ENCODE data around the gene ALG8. TPM values are rescaled to one million over a fixed set of nuclear protein-coding genes. Genes with fewer than 3 reads are reported as not detected.

The ALG8 gene
- total RNA-seq, 4 donors from 2014 or later, result 14.8 to 21.6 (median 15.8) TPM

- WGBS, 2 donors (ENCODE audit: low coverage in 1 of 2), result 88 to 100% methylated on average over 1 of the region's 1 CpG
- Histone ChIP-seq H3K27me3 (no peaks in the 10 kb centered on the region), H3K4me1 (peaks cover 0 to 45% (median 9%) of the 10 kb centered on the region in 3 donors), H3K4me3 (no peak overlapping the region), H3K9me3 (no peaks in the 10 kb centered on the region), H3K27ac (no peak overlapping the region), H3K36me3 (no peaks in the 10 kb centered on the region)
- TF ChIP-seq POLR2A (IDR thresholded peaks at IDR 0.05) (no peak), CTCF (IDR thresholded peaks at IDR 0.05) (no peak), EP300 (IDR thresholded peaks at IDR 0.05) (no peak), POLR2AphosphoS5 (IDR thresholded peaks at IDR 0.05) (no peak)
- no peak for ATAC-seq
These were observed 21.1 kb upstream of the ALG8 start for GRCh38 chr11:78160557-78160956.

GRCh38 chr11:78158987-78159652 lies 19.7 kb upstream of the ALG8 start:
- Histone ChIP-seq H3K36me3 (no peaks in the 10 kb centered on the region), H3K27me3 (no peaks in the 10 kb centered on the region), H3K9me3 (no peaks in the 10 kb centered on the region), H3K4me1 (peaks cover 0 to 42% (median 9%) of the 10 kb centered on the region in 3 donors), H3K27ac (peak overlapping the region in 3 of 4 donors; percentile 24 to 55 (median 47)), H3K4me3 (no peak overlapping the region)
- ATAC-seq, result peak; percentile 47
- TF ChIP-seq CTCF (IDR thresholded peaks at IDR 0.05), result no peak
- TF ChIP-seq EP300 (IDR thresholded peaks at IDR 0.05), result no peak
- TF ChIP-seq POLR2AphosphoS5 (IDR thresholded peaks at IDR 0.05), result no peak
- no peak for TF ChIP-seq POLR2A (IDR thresholded peaks at IDR 0.05)
- 16 to 38% methylated on average over 3 of the region's 6 CpGs for WGBS, 2 donors (ENCODE audit: low coverage in 1 of 2)

- Histone ChIP-seq H3K9me3 (no peaks in the 10 kb centered on the region), H3K4me1 (peaks cover 0 to 18% (median 0%) of the 10 kb centered on the region in 3 donors), H3K4me3 (no peak overlapping the region), H3K36me3 (no peaks in the 10 kb centered on the region), H3K27me3 (no peaks in the 10 kb centered on the region), H3K27ac (no peak overlapping the region)
- 63 to 74% methylated on average over 3 to 4 of the region's 6 CpGs for WGBS, 2 donors (ENCODE audit: low coverage in 1 of 2)
- ATAC-seq, result no peak
- no peak for TF ChIP-seq POLR2A (IDR thresholded peaks at IDR 0.05)
- TF ChIP-seq EP300 (IDR thresholded peaks at IDR 0.05), result no peak
- no peak for TF ChIP-seq POLR2AphosphoS5 (IDR thresholded peaks at IDR 0.05)
- no peak for TF ChIP-seq CTCF (IDR thresholded peaks at IDR 0.05)
These were observed 16.9 kb upstream of the ALG8 start for GRCh38 chr11:78156127-78156844.

- H3K27ac ChIP-seq, result no peak overlapping the region
- ATAC-seq, result no peak
- TF ChIP-seq CTCF (IDR thresholded peaks at IDR 0.05) (no peak), POLR2AphosphoS5 (IDR thresholded peaks at IDR 0.05) (no peak), POLR2A (IDR thresholded peaks at IDR 0.05) (no peak)
- no peaks in the 10 kb centered on the region for H3K36me3 ChIP-seq
- H3K27me3 ChIP-seq, result no peaks in the 10 kb centered on the region
- H3K4me1 ChIP-seq, result no peaks in the 10 kb centered on the region
- no peaks in the 10 kb centered on the region for H3K9me3 ChIP-seq
- no peak overlapping the region for H3K4me3 ChIP-seq
These were observed 12.4 kb upstream of the ALG8 start for GRCh38 chr11:78151804-78152203.

GRCh38 chr11:78150754-78151153 lies 11.3 kb upstream of the ALG8 start:
- H3K4me1 ChIP-seq, result no peaks in the 10 kb centered on the region
- no peak for ATAC-seq
- H3K36me3 ChIP-seq, result no peaks in the 10 kb centered on the region
- no peak overlapping the region for H3K4me3 ChIP-seq
- H3K27ac ChIP-seq, result no peak overlapping the region
- H3K27me3 ChIP-seq, result no peaks in the 10 kb centered on the region
- H3K9me3 ChIP-seq, result no peaks in the 10 kb centered on the region
- TF ChIP-seq CTCF (IDR thresholded peaks at IDR 0.05) (no peak), EP300 (IDR thresholded peaks at IDR 0.05) (no peak), POLR2AphosphoS5 (IDR thresholded peaks at IDR 0.05) (no peak), POLR2A (IDR thresholded peaks at IDR 0.05) (no peak)
